ENCODE results near the gene E2F1. TPM values are rescaled to one million over a fixed set of nuclear protein-coding genes. Genes with fewer than 3 reads are reported as not detected.

Gene E2F1
- total RNA-seq, 1 experiment from 2014 or later: 60.9 TPM

DNA sequence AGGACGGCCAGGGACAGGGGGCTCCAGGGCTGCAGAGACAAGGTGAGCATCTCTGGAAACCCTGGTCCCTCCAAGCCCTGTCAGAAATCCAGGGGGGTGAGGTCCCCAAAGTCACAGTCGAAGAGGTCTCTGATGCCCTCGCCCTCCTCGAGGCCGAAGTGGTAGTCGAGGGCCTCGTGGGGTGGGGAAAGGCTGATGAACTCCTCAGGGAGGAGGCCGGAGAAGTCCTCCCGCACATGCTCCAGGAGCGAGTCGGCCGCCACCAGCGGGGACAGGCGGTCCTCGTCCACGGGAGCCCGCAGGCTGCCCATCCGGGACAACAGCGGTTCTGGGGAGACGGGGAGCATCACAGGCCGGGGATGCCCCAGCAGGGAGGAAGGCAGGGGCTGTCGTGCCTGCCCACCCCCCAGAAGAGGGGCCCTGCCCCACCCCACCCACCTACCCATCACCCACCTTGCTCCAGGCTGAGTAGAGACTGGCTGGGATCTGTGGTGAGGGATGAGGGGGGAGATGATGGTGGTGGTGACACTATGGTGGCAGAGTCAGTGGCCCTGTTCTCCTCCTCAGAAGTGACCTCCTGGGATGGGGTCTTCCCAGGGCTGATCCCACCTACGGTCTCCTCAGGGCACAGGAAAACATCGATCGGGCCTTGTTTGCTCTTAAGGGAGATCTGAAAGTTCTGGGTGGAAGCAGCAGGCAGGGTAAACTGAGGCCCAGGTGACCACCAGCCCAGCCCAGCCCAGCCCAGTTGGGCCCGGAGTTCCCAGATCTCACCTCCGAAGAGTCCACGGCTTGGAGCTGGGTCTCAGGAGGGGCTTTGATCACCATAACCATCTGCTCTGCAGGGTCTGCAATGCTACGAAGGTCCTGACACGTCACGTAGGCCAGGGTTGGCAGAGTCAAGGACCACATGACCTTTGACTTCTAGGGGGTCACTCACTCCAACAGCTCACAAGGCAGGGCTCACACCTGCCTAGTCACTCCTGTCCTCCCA lies 9.2 kb downstream of the E2F1 start:
- in situ Hi-C loops (cut with HindIII; ENCODE audit: low pct_unique_long_range_greater_than_20kb, low sequenced_read_pairs): no loop called here
- no peak for DNase-seq (ENCODE audit: low read depth)

DNA sequence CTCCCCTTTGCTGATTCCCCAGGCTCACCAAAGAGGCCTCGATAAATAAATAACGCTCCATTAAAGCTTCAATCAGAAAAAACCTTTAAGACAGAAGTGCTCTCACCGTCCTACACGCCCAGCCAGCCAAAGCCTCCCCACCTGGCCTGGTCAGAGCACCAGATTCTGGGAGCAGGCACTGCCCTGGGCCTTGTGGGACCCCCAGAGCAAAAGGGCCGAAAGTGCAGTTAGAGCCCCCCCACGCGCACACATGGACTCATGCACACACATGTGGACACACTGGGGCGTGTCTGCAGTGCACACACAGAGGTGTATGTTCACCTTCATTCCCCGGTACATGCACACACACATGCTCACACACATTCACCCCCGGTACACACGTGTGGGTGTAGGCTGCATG lies 10.1 kb downstream of the E2F1 start:
- no peak for DNase-seq (ENCODE audit: low read depth)
- in situ Hi-C loops (cut with HindIII; ENCODE audit: low pct_unique_long_range_greater_than_20kb, low sequenced_read_pairs): no loop called here

DNA sequence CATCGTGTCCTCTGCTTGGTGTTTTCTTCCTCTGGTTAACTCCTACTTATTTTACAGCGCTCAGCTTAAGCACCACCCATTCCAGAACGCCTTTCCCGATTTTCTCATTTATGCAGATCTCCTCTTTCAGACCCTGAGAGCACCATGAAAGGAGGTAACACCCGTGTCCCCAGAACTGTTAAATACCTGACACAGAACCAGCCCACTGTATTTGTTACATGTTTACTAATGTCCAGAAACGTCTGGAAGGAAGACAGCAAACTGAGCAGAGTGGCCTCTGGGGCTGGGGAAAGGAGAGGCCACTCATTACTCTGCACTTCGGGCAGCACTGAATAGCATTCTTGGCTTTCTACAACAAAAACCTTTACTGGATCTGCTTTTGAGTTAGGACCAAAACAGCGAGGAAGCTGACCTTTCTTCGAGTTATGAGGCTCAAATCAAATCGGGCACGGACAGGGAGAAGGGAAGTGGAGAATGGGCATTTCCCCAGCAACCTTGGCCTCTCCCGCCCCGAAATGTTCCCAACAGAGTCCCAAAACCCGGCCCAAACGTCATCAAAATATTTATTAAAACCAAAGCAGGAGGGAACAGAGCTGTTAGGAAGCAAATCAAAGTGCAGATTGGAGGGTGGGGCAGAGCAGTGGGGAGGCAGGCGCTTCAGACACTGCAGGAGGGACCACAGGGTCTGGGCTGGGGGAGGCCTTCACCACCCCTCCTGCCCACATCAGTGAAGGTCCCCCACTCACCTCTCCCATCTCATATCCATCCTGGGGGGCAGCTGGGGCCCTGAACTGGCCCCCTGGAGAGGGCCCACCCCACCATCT lies 10.8 kb downstream of the E2F1 start:
- in situ Hi-C loops (cut with HindIII; ENCODE audit: low pct_unique_long_range_greater_than_20kb, low sequenced_read_pairs): no loop called here
- no peak for DNase-seq (ENCODE audit: low read depth)

DNA sequence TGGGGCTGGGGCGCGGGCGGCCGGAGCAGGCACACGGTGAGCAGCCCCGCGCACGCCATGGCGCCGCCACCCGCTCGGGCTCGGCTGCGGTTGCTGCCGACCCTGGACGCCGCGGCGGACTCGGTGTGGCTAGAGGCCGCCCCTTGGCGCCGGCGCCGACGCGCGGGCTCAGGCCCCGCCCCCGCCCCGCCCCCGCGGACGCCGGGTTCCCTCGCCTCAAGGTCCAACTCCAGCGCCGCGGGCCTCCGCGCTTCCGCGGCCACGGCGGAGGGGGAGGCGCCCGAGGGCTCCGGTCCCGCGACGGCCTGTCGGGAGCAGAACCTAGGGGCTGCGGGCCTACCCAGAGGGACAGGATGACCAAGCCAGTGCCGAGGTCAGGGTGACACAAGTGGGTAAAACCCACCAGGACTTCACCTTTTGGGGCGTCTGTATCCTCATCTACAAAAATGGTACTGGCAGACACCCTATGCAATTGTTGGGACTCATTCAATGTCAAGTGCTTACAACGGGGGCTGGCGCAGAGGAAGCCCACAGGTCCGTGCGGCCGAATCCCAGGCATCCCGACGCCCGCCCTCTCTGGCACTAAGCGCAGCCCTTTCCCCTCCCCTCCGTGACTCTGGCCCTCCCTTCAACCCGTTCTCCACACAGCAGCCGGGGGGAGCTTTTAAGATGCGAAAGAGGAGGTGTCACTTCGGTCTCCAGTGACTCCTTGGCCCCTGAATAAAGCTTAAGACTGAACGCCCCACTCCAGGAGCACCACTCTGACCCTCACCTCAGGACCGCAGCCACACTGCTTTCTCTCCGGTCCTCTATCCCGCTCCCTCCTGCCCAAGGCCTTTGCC lies 11.7 kb downstream of the E2F1 start, which contains the start of gene NECAB3:
NECAB3 (minus strand) TSS at position 135 of the 842 bp plus-strand sequence; CDS start at position 59, 76 bp downstream.
- in situ Hi-C loops (cut with HindIII; ENCODE audit: low pct_unique_long_range_greater_than_20kb, low sequenced_read_pairs): no loop called here
- peak; percentile 69 for DNase-seq (ENCODE audit: low read depth)

GRCh38 chr20:33673410-33674293 lies 12.5 kb downstream of the E2F1 start:
- in situ Hi-C loops (cut with HindIII; ENCODE audit: low pct_unique_long_range_greater_than_20kb, low sequenced_read_pairs): no loop called here
- no peak for DNase-seq (ENCODE audit: low read depth)

- in situ Hi-C loops (cut with HindIII; ENCODE audit: low pct_unique_long_range_greater_than_20kb, low sequenced_read_pairs): no loop called here
- DNase-seq (ENCODE audit: low read depth): no peak
Measured at GRCh38 chr20:33673114-33673409, 13.1 kb downstream of the E2F1 start.

- DNase-seq (ENCODE audit: low read depth): no peak
- in situ Hi-C loops (cut with HindIII; ENCODE audit: low pct_unique_long_range_greater_than_20kb, low sequenced_read_pairs): no loop called here
Measured at GRCh38 chr20:33672426-33673113, 13.6 kb downstream of the E2F1 start.

GRCh38 chr20:33671573-33672288 lies 14.5 kb downstream of the E2F1 start:
- no peak for DNase-seq (ENCODE audit: low read depth)
- in situ Hi-C loops (cut with HindIII; ENCODE audit: low pct_unique_long_range_greater_than_20kb, low sequenced_read_pairs): no loop called here

GRCh38 chr20:33670715-33671499 lies 15.3 kb downstream of the E2F1 start:
- in situ Hi-C loops (cut with HindIII; ENCODE audit: low pct_unique_long_range_greater_than_20kb, low sequenced_read_pairs): no loop called here
- no peak for DNase-seq (ENCODE audit: low read depth)

DNA sequence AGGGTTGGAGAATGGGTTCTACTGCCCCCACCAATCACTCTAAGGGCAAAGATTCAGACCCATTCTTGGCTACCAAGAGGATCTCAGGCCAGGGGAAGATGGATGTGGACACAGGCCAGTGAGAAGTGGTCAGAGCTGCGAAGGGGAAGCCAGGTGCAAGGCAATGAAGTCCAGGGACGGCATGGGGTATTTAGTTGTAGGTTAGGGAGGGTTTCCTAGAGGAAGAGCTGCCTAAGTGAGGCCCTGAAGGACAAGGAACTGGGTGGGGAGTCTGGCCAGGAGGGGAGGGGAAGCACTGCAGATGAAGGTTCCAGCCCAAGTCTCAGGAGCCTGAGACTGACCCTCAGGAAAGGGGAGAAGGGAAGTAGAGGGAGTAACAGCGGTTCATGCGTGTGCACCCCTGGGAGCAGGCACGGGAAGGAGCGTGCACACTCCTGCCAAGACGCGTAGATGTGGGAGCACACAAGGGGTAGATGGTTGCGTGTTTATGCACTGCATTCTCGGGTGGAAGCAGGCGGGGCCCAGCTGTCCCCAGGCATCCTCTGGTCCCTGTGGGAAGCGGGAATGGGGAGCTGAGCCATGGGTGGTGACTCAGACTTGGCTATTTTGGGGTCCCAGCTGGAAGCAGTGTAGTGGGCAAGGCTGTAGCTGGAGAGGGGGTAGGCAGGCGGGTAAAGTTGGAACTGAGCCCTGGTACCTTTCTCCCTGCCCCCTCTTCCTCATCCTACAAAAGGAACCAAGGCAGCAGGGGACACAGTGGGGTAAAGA lies 16.1 kb downstream of the E2F1 start:
- no peak for DNase-seq (ENCODE audit: low read depth)
- in situ Hi-C loops (cut with HindIII; ENCODE audit: low pct_unique_long_range_greater_than_20kb, low sequenced_read_pairs): no loop called here

DNA sequence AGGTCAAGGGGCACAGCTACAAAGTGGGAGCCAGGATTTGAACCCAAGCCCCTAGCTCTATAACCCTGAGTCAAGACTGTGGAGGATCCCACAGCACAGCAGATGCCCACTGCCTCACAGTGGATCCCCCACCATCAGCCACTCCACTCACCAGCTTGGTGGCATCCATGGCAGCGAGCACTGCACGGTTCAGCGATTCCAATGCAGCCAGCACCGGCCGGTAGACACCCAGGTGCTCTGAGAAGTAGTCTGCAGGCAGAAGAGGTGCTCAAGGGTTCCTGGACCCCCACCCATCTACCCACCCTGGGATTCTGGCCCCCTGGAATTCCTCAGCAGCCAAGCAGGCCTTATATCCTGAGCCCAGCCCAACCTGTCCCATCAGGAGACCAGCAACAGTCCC lies 17.0 kb downstream of the E2F1 start:
- in situ Hi-C loops (cut with HindIII; ENCODE audit: low pct_unique_long_range_greater_than_20kb, low sequenced_read_pairs): no loop called here
- no peak for DNase-seq (ENCODE audit: low read depth)

GRCh38 chr20:33668466-33669155 lies 17.6 kb downstream of the E2F1 start:
- in situ Hi-C loops (cut with HindIII; ENCODE audit: low pct_unique_long_range_greater_than_20kb, low sequenced_read_pairs): no loop called here
- no peak for DNase-seq (ENCODE audit: low read depth)

DNA sequence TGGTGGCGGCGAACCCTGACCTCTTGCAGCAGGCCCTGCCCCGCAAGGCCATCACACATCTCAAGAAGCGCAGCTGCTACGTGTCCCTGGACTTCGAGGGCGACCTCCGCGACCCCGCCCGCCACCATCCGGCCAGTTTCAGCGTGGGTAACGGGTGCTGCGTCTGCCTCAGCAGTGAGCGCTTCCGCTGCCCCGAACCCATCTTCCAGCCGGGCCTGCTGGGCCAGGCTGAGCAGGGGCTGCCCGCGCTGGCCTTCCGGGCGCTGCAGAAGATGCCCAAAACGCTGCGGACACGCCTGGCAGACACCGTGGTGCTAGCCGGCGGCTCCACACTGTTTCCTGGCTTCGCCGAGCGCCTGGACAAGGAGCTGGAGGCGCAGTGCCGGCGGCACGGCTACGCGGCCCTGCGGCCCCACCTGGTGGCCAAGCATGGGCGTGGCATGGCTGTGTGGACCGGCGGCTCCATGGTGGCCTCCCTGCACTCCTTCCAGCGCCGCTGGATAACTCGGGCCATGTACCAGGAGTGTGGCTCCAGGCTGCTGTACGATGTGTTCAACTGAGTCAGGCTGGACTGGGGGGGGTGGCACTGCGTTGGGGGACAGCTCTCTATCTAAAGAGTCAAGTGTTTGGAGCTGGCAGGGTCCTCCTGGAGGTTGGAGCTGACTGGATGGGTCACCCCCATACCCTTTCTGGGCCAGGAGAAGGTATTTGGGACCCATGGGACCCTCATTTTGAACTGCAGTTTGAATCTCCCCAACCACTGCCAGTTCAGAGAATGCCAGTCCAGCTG lies 18.3 kb downstream of the E2F1 start:
- DNase-seq (ENCODE audit: low read depth): peak; percentile 83
- in situ Hi-C loops (cut with HindIII; ENCODE audit: low pct_unique_long_range_greater_than_20kb, low sequenced_read_pairs): no loop called here

- in situ Hi-C loops (cut with HindIII; ENCODE audit: low pct_unique_long_range_greater_than_20kb, low sequenced_read_pairs): no loop called here
- peak; percentile 76 for DNase-seq (ENCODE audit: low read depth)
Measured at GRCh38 chr20:33667245-33667675, 18.9 kb downstream of the E2F1 start.
